Left ventricle myocardium inferior (tissue), 1 donor: ENCODE measurements around the gene NR1H2. TPM values are rescaled to one million over a fixed set of nuclear protein-coding genes. Genes with fewer than 3 reads are reported as not detected.

Experiments used
- DNase-seq: peaks from one replicate; pipeline ENCODE4 v3.0.0-alpha.2; 2020
- H3K27ac ChIP-seq: fragments of 200-600 bp; replicated peaks from 2 replicates; pipeline ENCODE4 v1.8.0; 2021
- H3K27me3 ChIP-seq: fragments of 200-600 bp; 2 replicates; pipeline ENCODE4 v1.8.0; 2021; ENCODE audit warnings: low read depth
- H3K36me3 ChIP-seq: fragments of 200-600 bp; 2 replicates; pipeline ENCODE4 v1.8.0; 2021
- H3K4me1 ChIP-seq: fragments of 200-600 bp; 2 replicates; pipeline ENCODE4 v1.8.0; 2021
- H3K4me3 ChIP-seq: fragments of 200-600 bp; 2 replicates; pipeline ENCODE4 v1.8.0; 2021; ENCODE audit warnings: mild to moderate bottlenecking, moderate library complexity
- H3K9me3 ChIP-seq: fragments of 200-600 bp; replicated peaks from 2 replicates; pipeline ENCODE4 v1.8.0; 2021
- intact Hi-C: fragments of 100-400 bp; cut with micrococcal nuclease; formaldehyde crosslinking; loops from one replicate; pipeline ENCODE4 v1.11.0; 2022
- total RNA-seq: library from RNA; stranded (reverse); fragmentation: NEBNext Ultra II Directional; extraction: Animal tissue kit (Norgen Biotek cat#: 25700); gene quantifications from one replicate; pipeline ENCODE4 v1.2.1, GENCODE V29; 2021
- TF ChIP-seq, protein P1 (sequence below): fragments of 200-600 bp; IDR thresholded peaks from 2 replicates; pipeline ENCODE4 v1.8.0; 2021; ENCODE audit warnings: antibody characterized with exemption, mild to moderate bottlenecking, borderline replicate concordance
- donor health status: DM: no; HTN: yes; CAD: no; lungs with severe emphysema.

NR1H2 gene
- total RNA-seq, 1 donor from 2014 or later: 71.6 TPM

DNA sequence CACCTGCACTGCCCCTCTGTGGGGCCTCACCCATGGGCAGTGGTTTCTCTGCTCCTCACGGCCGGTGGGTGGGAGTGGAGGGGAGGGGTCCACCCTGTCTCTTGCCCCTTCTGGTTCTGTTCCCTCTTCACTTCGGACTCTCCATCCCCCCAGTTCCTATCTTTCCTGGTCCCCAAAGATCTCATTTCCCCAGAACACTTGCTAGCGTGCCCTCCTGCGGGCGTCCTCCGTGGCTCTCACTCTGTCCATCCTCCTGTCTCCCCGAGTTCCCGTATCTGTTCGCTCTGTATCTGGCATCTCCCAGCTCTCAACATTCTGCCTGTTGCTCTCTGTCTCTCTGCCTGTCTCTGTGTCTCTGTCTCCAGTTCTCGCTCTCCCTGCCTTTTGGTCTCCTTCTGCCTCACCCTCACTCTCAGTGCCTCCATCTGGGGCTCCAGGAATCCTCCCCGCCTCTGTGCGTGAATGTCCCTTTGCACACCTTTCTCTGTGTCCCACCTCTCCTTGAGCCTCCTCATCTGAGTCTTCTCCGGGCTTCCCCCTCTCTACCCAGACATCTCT is 42.8 kb downstream of the NR1H2 start:
- Histone ChIP-seq H3K4me3 (no peak overlapping the region), H3K27ac (no peak overlapping the region), H3K4me1 (peaks cover 13% of the 10 kb centered on the region), H3K9me3 (no peaks in the 10 kb centered on the region), H3K27me3 (peaks cover 73% of the 10 kb centered on the region), H3K36me3 (no peaks in the 10 kb centered on the region)
- TF ChIP-seq, protein P1, sequence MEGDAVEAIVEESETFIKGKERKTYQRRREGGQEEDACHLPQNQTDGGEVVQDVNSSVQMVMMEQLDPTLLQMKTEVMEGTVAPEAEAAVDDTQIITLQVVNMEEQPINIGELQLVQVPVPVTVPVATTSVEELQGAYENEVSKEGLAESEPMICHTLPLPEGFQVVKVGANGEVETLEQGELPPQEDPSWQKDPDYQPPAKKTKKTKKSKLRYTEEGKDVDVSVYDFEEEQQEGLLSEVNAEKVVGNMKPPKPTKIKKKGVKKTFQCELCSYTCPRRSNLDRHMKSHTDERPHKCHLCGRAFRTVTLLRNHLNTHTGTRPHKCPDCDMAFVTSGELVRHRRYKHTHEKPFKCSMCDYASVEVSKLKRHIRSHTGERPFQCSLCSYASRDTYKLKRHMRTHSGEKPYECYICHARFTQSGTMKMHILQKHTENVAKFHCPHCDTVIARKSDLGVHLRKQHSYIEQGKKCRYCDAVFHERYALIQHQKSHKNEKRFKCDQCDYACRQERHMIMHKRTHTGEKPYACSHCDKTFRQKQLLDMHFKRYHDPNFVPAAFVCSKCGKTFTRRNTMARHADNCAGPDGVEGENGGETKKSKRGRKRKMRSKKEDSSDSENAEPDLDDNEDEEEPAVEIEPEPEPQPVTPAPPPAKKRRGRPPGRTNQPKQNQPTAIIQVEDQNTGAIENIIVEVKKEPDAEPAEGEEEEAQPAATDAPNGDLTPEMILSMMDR: no peak
- intact Hi-C loops: loop anchor here (10.0 kb wide), 1 partner anchor 54 kb away; the partner anchor contains the start of gene NAPSA
- DNase-seq: no peak

DNA sequence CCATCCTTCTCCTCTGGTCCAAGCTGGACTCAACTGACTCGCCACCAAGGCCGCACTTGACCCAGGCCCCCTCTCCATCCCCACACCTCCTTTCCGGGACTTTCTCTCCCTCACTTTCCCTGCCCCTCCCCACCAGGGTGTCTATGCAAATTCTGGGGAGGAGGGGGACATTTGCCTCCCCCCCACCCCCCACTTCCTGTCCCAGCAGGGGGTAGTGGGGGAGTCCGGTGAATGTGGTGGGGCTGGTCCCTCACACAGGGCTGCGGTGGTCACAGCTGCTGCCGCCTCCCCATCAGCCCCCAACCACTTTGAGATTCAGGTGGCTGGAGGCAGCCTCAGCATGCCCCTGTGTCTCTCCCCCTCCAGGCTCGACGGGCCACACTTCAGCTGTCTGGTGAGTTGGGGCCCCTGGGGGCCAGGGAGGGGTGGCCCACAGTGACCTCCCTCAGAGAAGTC is 43.4 kb downstream of the NR1H2 start:
- no peak for DNase-seq
- no peak overlapping the region for H3K4me3 ChIP-seq
- no peaks in the 10 kb centered on the region for H3K36me3 ChIP-seq
- H3K9me3 ChIP-seq: no peaks in the 10 kb centered on the region
- TF ChIP-seq, protein P1: no peak
- H3K27me3 ChIP-seq: peaks cover 75% of the 10 kb centered on the region
- intact Hi-C loops: loop anchor here (10.0 kb wide), 1 partner anchor 55 kb away; the partner anchor contains the start of gene NAPSA
- peaks cover 12% of the 10 kb centered on the region for H3K4me1 ChIP-seq
- no peak overlapping the region for H3K27ac ChIP-seq

DNA sequence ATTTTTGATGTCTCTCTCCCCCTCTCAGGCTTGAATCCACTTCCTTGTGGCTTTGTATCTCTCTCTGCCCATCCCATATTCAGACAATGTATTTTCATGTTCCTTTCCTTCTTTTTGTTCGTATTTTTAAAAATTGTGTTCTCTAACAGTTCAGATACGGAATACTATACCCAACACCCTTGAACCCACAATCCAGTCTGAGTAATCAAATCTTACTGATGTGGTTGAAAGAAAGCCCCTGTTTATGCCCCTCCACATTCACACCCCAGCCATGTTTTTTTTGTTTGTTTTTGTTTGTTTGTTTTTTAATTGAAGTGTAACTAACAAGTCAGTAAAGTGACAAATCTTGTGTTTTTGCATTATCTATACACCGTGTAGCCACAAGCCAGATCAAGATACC is 43.9 kb downstream of the NR1H2 start:
- no peak overlapping the region for H3K27ac ChIP-seq
- H3K4me1 ChIP-seq: peaks cover 9% of the 10 kb centered on the region
- intact Hi-C loops: no loop called here
- H3K4me3 ChIP-seq: no peak overlapping the region
- TF ChIP-seq, protein P1: no peak
- DNase-seq: no peak
- H3K36me3 ChIP-seq: no peaks in the 10 kb centered on the region
- H3K27me3 ChIP-seq: peaks cover 75% of the 10 kb centered on the region
- no peaks in the 10 kb centered on the region for H3K9me3 ChIP-seq

- intact Hi-C loops: no loop called here
- H3K27me3 ChIP-seq: peaks cover 75% of the 10 kb centered on the region
- TF ChIP-seq, protein P1: no peak
- peaks cover 9% of the 10 kb centered on the region for H3K4me1 ChIP-seq
- H3K4me3 ChIP-seq: no peak overlapping the region
- H3K36me3 ChIP-seq: no peaks in the 10 kb centered on the region
- no peak for DNase-seq
- no peaks in the 10 kb centered on the region for H3K9me3 ChIP-seq
- H3K27ac ChIP-seq: no peak overlapping the region
These were observed 44.6 kb downstream of the NR1H2 start for GRCh38 chr19:50420808-50421207.

DNA sequence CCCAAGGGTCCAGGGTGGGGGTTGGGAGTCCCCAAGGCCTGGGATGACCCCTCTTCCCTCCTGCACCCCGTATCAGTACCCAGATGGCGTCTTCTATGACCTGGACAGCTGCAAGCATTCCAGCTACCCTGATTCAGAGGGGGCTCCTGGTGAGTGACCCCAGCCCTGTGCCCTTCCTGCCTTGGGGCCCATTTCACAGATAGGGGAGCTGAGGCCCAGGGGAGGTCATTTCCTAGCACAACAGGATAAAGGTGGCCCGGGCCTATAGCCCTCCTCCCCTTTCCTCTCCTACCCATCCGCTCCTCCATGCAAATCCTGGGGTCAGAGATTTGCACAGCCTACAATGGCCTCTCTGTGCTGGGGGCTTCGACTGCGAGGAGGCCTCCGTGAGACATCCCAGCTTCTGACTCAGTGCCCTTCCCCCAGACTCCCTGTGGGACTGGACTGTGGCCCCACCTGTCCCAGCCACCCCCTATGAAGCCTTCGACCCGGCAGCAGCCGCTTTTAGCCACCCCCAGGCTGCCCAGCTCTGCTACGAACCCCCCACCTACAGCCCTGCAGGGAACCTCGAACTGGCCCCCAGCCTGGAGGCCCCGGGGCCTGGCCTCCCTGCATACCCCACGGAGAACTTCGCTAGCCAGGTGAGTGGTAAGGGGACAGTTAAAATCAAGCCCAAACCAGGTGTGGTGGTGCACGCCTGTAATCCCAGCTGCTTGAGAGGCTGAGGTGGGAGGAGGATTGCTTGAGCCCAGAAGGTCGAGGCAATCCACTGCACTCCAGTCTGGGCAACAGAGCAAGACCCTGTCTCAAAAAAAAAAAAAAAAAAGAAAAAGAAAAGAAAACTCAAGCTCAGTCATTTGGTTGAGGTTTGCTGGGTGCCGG is 46.4 kb downstream of the NR1H2 start:
- Histone ChIP-seq H3K4me1 (peaks cover 9% of the 10 kb centered on the region), H3K36me3 (no peaks in the 10 kb centered on the region), H3K9me3 (no peaks in the 10 kb centered on the region), H3K27me3 (peaks cover 72% of the 10 kb centered on the region), H3K4me3 (no peak overlapping the region), H3K27ac (no peak overlapping the region)
- TF ChIP-seq, protein P1: no peak
- no peak for DNase-seq
- intact Hi-C loops: no loop called here
